ENCODE measurements around the gene WIPI1.

WIPI1 gene

GRCh38 chr17:68433911-68434508 lies 23.3 kb downstream of the WIPI1 start:
- no peak for DNase-seq (ENCODE audit: low read depth)

GRCh38 chr17:68433211-68433610 lies 24.1 kb downstream of the WIPI1 start:
- no peak for DNase-seq (ENCODE audit: low read depth)
- H3K27me3 ChIP-seq (replicated peaks; ENCODE audit: control insufficient read depth, insufficient read depth, low read length): no peaks in the 10 kb centered on the region
- H3K9ac ChIP-seq (ENCODE audit: low read length): no peak overlapping the region
- H3K9me3 ChIP-seq (ENCODE audit: control insufficient read depth, low read length): no peaks in the 10 kb centered on the region
- H3K36me3 ChIP-seq (ENCODE audit: control insufficient read depth, insufficient read depth, low read length, severe bottlenecking): peaks cover 84% of the 10 kb centered on the region
- peaks cover 14% of the 10 kb centered on the region for H3K4me1 ChIP-seq (ENCODE audit: control insufficient read depth, insufficient read depth, low read length)
- H3K4me3 ChIP-seq (ENCODE audit: low read length): no peak overlapping the region

More at GRCh38 chr17:68433911-68434508, 23.3 kb downstream of the WIPI1 start:
- Histone ChIP-seq H3K36me3 (ENCODE audit: control insufficient read depth, insufficient read depth, low read length, severe bottlenecking) (peaks cover 84% of the 10 kb centered on the region), H3K9ac (ENCODE audit: low read length) (no peak overlapping the region), H3K4me1 (ENCODE audit: control insufficient read depth, insufficient read depth, low read length) (peaks cover 18% of the 10 kb centered on the region), H3K4me3 (ENCODE audit: low read length) (no peak overlapping the region), H3K9me3 (ENCODE audit: control insufficient read depth, low read length) (no peaks in the 10 kb centered on the region), H3K27me3 (replicated peaks; ENCODE audit: control insufficient read depth, insufficient read depth, low read length) (no peaks in the 10 kb centered on the region)

GRCh38 chr17:68432086-68432864 lies 25.0 kb downstream of the WIPI1 start:
- Histone ChIP-seq H3K27me3 (replicated peaks; ENCODE audit: control insufficient read depth, insufficient read depth, low read length) (no peaks in the 10 kb centered on the region), H3K36me3 (ENCODE audit: control insufficient read depth, insufficient read depth, low read length, severe bottlenecking) (peaks cover 88% of the 10 kb centered on the region), H3K4me1 (ENCODE audit: control insufficient read depth, insufficient read depth, low read length) (peaks cover 10% of the 10 kb centered on the region), H3K9me3 (ENCODE audit: control insufficient read depth, low read length) (no peaks in the 10 kb centered on the region), H3K9ac (ENCODE audit: low read length) (no peak overlapping the region), H3K4me3 (ENCODE audit: low read length) (no peak overlapping the region)
- no peak for DNase-seq (ENCODE audit: low read depth)

GRCh38 chr17:68431661-68432071 lies 25.6 kb downstream of the WIPI1 start:
- H3K27me3 ChIP-seq (replicated peaks; ENCODE audit: control insufficient read depth, insufficient read depth, low read length): no peaks in the 10 kb centered on the region
- no peak overlapping the region for H3K9ac ChIP-seq (ENCODE audit: low read length)
- no peak for DNase-seq (ENCODE audit: low read depth)
- H3K9me3 ChIP-seq (ENCODE audit: control insufficient read depth, low read length): no peaks in the 10 kb centered on the region
- peaks cover 10% of the 10 kb centered on the region for H3K4me1 ChIP-seq (ENCODE audit: control insufficient read depth, insufficient read depth, low read length)
- no peak overlapping the region for H3K4me3 ChIP-seq (ENCODE audit: low read length)
- H3K36me3 ChIP-seq (ENCODE audit: control insufficient read depth, insufficient read depth, low read length, severe bottlenecking): peaks cover 94% of the 10 kb centered on the region

- H3K4me3 ChIP-seq (ENCODE audit: low read length): no peak overlapping the region
- no peak for DNase-seq (ENCODE audit: low read depth)
- no peaks in the 10 kb centered on the region for H3K27me3 ChIP-seq (replicated peaks; ENCODE audit: control insufficient read depth, insufficient read depth, low read length)
- peaks cover 99% of the 10 kb centered on the region for H3K36me3 ChIP-seq (ENCODE audit: control insufficient read depth, insufficient read depth, low read length, severe bottlenecking)
- H3K9ac ChIP-seq (ENCODE audit: low read length): no peak overlapping the region
- peaks cover 5% of the 10 kb centered on the region for H3K4me1 ChIP-seq (ENCODE audit: control insufficient read depth, insufficient read depth, low read length)
- H3K9me3 ChIP-seq (ENCODE audit: control insufficient read depth, low read length): no peaks in the 10 kb centered on the region
Observed at GRCh38 chr17:68431045-68431608, 26.2 kb downstream of the WIPI1 start.

GRCh38 chr17:68429881-68430280 lies 27.4 kb downstream of the WIPI1 start:
- Histone ChIP-seq H3K4me3 (ENCODE audit: low read length) (no peak overlapping the region), H3K36me3 (ENCODE audit: control insufficient read depth, insufficient read depth, low read length, severe bottlenecking) (peaks cover 99% of the 10 kb centered on the region), H3K9me3 (ENCODE audit: control insufficient read depth, low read length) (no peaks in the 10 kb centered on the region), H3K9ac (ENCODE audit: low read length) (no peak overlapping the region), H3K4me1 (ENCODE audit: control insufficient read depth, insufficient read depth, low read length) (no peaks in the 10 kb centered on the region), H3K27me3 (replicated peaks; ENCODE audit: control insufficient read depth, insufficient read depth, low read length) (no peaks in the 10 kb centered on the region)
- DNase-seq (ENCODE audit: low read depth): no peak

- Histone ChIP-seq H3K27me3 (replicated peaks; ENCODE audit: control insufficient read depth, insufficient read depth, low read length) (no peaks in the 10 kb centered on the region), H3K9me3 (ENCODE audit: control insufficient read depth, low read length) (no peaks in the 10 kb centered on the region), H3K36me3 (ENCODE audit: control insufficient read depth, insufficient read depth, low read length, severe bottlenecking) (peaks cover 99% of the 10 kb centered on the region), H3K4me1 (ENCODE audit: control insufficient read depth, insufficient read depth, low read length) (no peaks in the 10 kb centered on the region), H3K4me3 (ENCODE audit: low read length) (no peak overlapping the region), H3K9ac (ENCODE audit: low read length) (no peak overlapping the region)
- DNase-seq (ENCODE audit: low read depth): no peak
Observed at GRCh38 chr17:68428498-68429172, 28.7 kb downstream of the WIPI1 start.

GRCh38 chr17:68427575-68427974 lies 29.7 kb downstream of the WIPI1 start:
- DNase-seq (ENCODE audit: low read depth): no peak
- H3K9me3 ChIP-seq (ENCODE audit: control insufficient read depth, low read length): no peaks in the 10 kb centered on the region
- no peak overlapping the region for H3K9ac ChIP-seq (ENCODE audit: low read length)
- no peak overlapping the region for H3K4me3 ChIP-seq (ENCODE audit: low read length)
- no peaks in the 10 kb centered on the region for H3K27me3 ChIP-seq (replicated peaks; ENCODE audit: control insufficient read depth, insufficient read depth, low read length)
- H3K4me1 ChIP-seq (ENCODE audit: control insufficient read depth, insufficient read depth, low read length): no peaks in the 10 kb centered on the region
- H3K36me3 ChIP-seq (ENCODE audit: control insufficient read depth, insufficient read depth, low read length, severe bottlenecking): peaks cover 100% of the 10 kb centered on the region

- H3K27me3 ChIP-seq (replicated peaks; ENCODE audit: control insufficient read depth, insufficient read depth, low read length): no peaks in the 10 kb centered on the region
- DNase-seq (ENCODE audit: low read depth): no peak
- H3K4me3 ChIP-seq (ENCODE audit: low read length): no peak overlapping the region
- no peak overlapping the region for H3K9ac ChIP-seq (ENCODE audit: low read length)
- H3K36me3 ChIP-seq (ENCODE audit: control insufficient read depth, insufficient read depth, low read length, severe bottlenecking): peaks cover 97% of the 10 kb centered on the region
- no peaks in the 10 kb centered on the region for H3K9me3 ChIP-seq (ENCODE audit: control insufficient read depth, low read length)
- H3K4me1 ChIP-seq (ENCODE audit: control insufficient read depth, insufficient read depth, low read length): no peaks in the 10 kb centered on the region
Observed at GRCh38 chr17:68425979-68426378, 31.3 kb downstream of the WIPI1 start.

- no peaks in the 10 kb centered on the region for H3K4me1 ChIP-seq (ENCODE audit: control insufficient read depth, insufficient read depth, low read length)
- H3K36me3 ChIP-seq (ENCODE audit: control insufficient read depth, insufficient read depth, low read length, severe bottlenecking): peaks cover 97% of the 10 kb centered on the region
- H3K27me3 ChIP-seq (replicated peaks; ENCODE audit: control insufficient read depth, insufficient read depth, low read length): no peaks in the 10 kb centered on the region
- no peak overlapping the region for H3K4me3 ChIP-seq (ENCODE audit: low read length)
- no peaks in the 10 kb centered on the region for H3K9me3 ChIP-seq (ENCODE audit: control insufficient read depth, low read length)
- DNase-seq (ENCODE audit: low read depth): no peak
- H3K9ac ChIP-seq (ENCODE audit: low read length): no peak overlapping the region
Observed at GRCh38 chr17:68424861-68425260, 32.4 kb downstream of the WIPI1 start.

GRCh38 chr17:68424203-68424602 lies 33.1 kb downstream of the WIPI1 start:
- no peak for DNase-seq (ENCODE audit: low read depth)
- no peaks in the 10 kb centered on the region for H3K4me1 ChIP-seq (ENCODE audit: control insufficient read depth, insufficient read depth, low read length)
- H3K9ac ChIP-seq (ENCODE audit: low read length): no peak overlapping the region
- H3K4me3 ChIP-seq (ENCODE audit: low read length): no peak overlapping the region
- H3K36me3 ChIP-seq (ENCODE audit: control insufficient read depth, insufficient read depth, low read length, severe bottlenecking): peaks cover 96% of the 10 kb centered on the region
- no peaks in the 10 kb centered on the region for H3K27me3 ChIP-seq (replicated peaks; ENCODE audit: control insufficient read depth, insufficient read depth, low read length)
- H3K9me3 ChIP-seq (ENCODE audit: control insufficient read depth, low read length): no peaks in the 10 kb centered on the region
